Left ventricle myocardium superior (tissue), 1 donor: ENCODE data around the gene PHOX2B. TPM values are rescaled to one million over a fixed set of nuclear protein-coding genes. Genes with fewer than 3 reads are reported as not detected.
"Not testable (repeated sequence)": the region's sequence is repeated elsewhere in the genome, so short reads cannot be mapped to it uniquely, and the experiment has no call there.

Source experiments
- ATAC-seq: fragments of 200-7000 bp; cut with Tn5 transposase; one replicate; pipeline ENCODE4 v1.9.1; 2020; ENCODE audit warnings: mild to moderate bottlenecking, moderate library complexity
- DNase-seq: peaks from one replicate; pipeline ENCODE4 v3.0.0-alpha.2; 2020
- intact Hi-C: fragments of 100-400 bp; cut with micrococcal nuclease; formaldehyde crosslinking; loops from one replicate; pipeline ENCODE4 v1.11.0; 2022
- total RNA-seq: library from RNA; stranded (reverse); fragmentation: NEBNext Ultra II Directional; extraction: Animal tissue kit (Norgen Biotek cat#: 25700); gene quantifications from one replicate; pipeline ENCODE4 v1.2.1, GENCODE V29; 2021
- donor health status: DM: no; HTN: yes; CAD: no; lungs with severe emphysema.

The PHOX2B gene
- total RNA-seq, 1 donor from 2014 or later = not detected

DNA sequence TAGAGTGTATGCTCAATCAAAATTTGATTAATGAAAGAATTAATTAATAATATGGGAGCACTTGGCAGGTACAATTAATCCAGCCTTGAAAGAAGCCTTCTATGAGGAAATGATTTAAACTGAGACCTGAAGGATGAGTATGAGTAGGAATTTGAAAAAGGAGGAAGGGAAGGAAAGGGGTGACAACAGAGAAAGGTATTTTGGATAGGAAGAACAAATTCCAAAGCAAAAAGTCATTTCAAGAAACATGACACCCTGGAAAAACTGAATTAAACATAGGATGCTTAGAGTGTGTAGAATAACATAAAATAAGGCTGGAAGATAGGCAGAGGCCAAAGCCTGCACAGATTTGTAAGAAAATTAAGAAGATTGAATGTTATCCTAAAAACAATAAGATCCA is 29.6 kb downstream of the PHOX2B start:
- intact Hi-C loops = no loop called here

GRCh38 chr4:41715155-41715554 is 33.4 kb downstream of the PHOX2B start:
- ATAC-seq = no peak
- intact Hi-C loops = no loop called here
- DNase-seq = no peak

More for the DNA sequence above, 29.6 kb downstream of the PHOX2B start:
- ATAC-seq = no peak
- DNase-seq = no peak

DNA sequence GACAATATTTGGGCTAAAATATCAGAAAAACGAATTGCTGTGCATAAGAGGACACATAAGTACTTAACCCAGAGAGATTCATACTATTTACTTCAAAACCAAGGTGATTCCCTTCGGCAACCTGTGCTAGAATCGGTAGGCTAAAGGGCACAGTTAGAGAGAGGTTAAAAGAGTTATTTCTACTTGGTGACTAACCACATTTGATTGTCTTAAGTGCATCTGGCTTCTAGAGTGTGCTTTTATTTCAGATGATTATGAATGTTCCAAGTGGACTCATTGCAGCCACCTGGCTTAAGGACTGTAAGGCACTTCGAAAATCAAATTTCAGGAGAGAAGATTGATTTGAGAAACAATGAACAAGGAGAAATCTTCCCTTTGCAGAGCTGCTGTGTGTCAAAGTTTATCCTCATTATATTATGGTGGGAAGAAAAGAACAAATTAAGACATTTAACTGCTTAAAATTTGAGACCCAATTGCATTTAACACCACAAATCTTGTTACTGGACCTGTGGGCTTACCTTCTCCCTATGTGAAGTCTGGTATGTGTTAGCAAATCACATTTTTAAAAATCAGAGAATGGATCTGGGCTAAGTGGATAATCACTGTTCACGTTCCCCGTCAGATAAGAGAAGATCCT is 34.0 kb downstream of the PHOX2B start:
- DNase-seq (no peak), ATAC-seq (no peak)
- intact Hi-C loops = no loop called here

DNA sequence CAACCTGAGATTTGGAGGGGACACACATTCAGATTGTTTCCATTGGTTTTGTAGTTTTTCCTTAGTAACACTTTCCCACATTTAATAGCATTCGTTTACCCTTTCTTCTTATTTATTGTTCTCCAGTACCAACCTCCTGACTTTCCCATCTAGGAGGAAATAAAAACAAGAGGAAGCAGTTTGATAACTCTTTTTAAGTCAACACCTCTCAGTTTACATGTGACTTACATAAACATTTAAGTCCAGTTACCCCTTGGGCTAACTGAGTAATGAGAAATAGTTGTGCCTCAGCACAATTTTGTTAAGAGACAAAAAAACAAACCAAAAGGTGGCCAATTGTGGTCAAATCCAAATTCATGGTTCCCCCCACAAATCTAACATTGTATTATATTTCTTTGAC is 34.8 kb downstream of the PHOX2B start:
- intact Hi-C loops = no loop called here
- ATAC-seq = no peak
- DNase-seq = no peak

- no peak for ATAC-seq
- intact Hi-C loops = no loop called here
Measured at GRCh38 chr4:41712425-41712824, 36.1 kb downstream of the PHOX2B start.

GRCh38 chr4:41711654-41712053 is 36.9 kb downstream of the PHOX2B start:
- intact Hi-C loops, DNase-seq, ATAC-seq: not testable (repeated sequence)

More at GRCh38 chr4:41712425-41712824, 36.1 kb downstream of the PHOX2B start:
- no peak for DNase-seq

DNA sequence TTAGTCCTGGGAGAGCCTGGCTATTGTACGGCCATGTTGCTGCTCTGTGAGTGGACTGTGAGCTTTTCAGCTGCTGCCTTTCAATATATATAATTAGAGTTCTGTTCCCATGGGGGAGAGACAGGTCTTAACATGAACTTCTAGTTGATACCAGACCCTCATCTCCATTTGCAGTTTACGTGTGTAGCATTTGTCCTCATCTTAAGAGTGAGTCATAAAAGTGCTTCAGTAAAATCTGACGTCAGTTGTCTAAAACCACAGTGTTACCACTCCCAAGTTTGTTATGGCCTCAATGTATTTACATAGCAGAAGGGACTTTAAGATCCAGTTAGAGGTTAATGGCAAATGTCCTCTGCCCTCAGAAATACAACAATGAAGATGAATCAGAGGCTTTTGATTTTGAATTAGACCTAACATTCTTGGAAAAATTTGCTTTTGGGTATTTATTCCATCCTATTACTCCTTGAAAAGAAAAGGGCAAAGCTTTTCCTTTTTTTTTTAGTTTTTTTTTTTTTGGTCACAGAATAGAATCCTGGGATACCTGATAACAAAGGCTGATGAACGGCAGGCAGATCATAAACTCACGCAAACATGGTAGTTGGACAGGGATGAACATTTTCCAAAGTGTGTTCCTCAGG is 38.6 kb downstream of the PHOX2B start:
- intact Hi-C loops = no loop called here
- no peak for ATAC-seq
- no peak for DNase-seq

DNA sequence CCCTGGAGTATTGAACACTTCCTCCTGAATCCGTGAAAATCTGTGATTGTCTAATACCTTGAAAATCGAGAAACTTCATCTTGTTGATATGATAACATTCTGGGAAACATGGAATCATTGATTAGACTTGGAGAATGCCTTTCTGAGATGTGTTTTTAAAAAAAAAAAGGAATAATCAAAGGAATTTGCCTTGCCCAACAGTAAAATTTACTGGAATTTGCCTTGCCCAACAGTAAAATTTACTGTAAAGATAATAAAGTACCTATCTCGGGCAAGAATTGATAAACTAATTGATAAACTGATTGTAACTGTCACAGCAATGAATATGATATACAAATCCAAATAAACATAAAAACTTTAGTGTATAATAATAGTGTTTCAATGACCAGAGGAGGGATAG is 44.7 kb downstream of the PHOX2B start:
- DNase-seq = no peak
- no peak for ATAC-seq
- intact Hi-C loops = no loop called here

- ATAC-seq = no peak
- intact Hi-C loops = no loop called here
- no peak for DNase-seq
Measured at GRCh38 chr4:41702770-41703169, 45.8 kb downstream of the PHOX2B start.

DNA sequence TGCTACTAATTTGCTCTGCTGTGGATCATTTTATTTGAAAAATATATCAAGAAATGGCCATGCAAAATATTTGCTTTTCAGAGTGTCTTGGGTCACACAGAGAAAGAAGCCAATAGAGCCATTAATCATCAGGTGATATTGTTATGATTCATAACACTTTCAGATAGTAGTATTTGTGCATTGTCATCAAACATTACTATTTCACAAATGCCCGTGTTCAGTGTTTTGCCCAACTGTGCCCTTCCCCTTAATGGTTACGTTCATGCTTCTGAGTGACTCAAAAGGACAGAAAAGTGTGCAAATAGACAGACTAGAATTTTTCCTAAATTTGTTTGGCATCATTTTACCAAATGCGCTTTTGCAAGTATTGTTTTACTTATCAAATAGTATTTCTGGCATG is 46.5 kb downstream of the PHOX2B start:
- DNase-seq = no peak
- intact Hi-C loops = no loop called here
- no peak for ATAC-seq

DNA sequence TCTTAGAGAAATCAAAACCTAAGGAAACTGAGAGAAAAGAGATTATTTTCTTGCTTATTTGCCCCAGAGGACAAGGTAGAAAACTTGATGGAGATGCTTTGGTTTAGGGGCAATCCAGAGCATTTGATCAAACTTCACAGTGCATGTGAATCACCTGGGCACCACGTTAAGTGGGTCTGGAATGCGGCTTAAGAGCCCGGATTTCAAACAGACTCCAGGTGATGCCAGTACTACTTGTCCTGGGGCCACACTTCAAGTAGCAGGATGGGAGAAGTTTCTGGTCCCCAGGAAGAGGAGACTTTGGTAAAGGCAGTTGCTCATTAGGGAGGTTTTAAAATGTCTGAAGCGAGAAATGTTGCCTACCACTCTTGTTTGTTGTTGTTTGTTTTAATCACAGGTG is 51.8 kb downstream of the PHOX2B start:
- DNase-seq (no peak), ATAC-seq (no peak)
- intact Hi-C loops = loop anchor here (5.0 kb wide), 1 partner anchor 186 kb away; no protein-coding TSS in a partner anchor

DNA sequence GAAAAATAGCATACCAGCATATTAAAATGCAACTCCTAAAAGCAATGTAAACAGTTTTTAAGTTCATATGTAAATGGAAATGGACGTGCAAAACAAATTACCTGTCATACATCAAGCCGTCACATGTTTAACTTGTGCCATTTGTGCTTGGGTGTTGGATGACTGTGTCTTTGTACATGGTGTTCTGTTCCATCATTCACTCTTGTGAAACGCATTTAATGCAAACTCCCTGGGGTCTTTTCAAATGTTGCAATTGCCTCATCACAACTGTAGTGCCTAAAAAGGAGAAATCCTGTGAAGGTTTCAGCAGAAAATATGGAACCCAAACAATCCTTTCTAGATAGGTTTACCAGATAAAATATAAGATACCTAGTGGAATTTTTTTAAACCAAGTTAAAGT is 52.4 kb downstream of the PHOX2B start:
- DNase-seq = no peak
- intact Hi-C loops = loop anchor here (5.0 kb wide), 1 partner anchor 186 kb away; no protein-coding TSS in a partner anchor
- no peak for ATAC-seq

Other genes with a start within 250 kb of the PHOX2B start
- gene LIMCH1, start 210.6 kb downstream of the PHOX2B start, total RNA-seq = 232 TPM
- gene TMEM33, start 186.7 kb upstream of the PHOX2B start, total RNA-seq = 21.8 TPM
- gene DCAF4L1, start 233.0 kb upstream of the PHOX2B start, total RNA-seq = 0.32 TPM
- 75.4 TPM for gene SLC30A9, start 241.8 kb upstream of the PHOX2B start, total RNA-seq